Activated CD4-positive, alpha-beta T cell treated with anti-CD3 and anti-CD28 coated beads, Interleukin-2, amount 10 ng/mL, durations not matched to agents 7 days and 5 days (primary cell): Measurements from ENCODE around the gene MTUS2. TPM values are rescaled to one million over a fixed set of nuclear protein-coding genes. Genes with fewer than 3 reads are reported as not detected.
A peak's percentile ranks its signal among the peaks of the same experiment; 100 is the strongest.

ENCODE experiments used
- CTCF ChIA-PET: fragments of 350-600 bp; sonication (Branson Sonifier 250); formaldehyde crosslinking; loops from one replicate; lab custom pipeline; 2021; ENCODE audit warnings: antibody characterized with exemption; lab: Charles Lee
- POLR2A ChIA-PET: fragments of 350-600 bp; sonication (Branson Sonifier 250); formaldehyde crosslinking; loops from one replicate; lab custom pipeline; 2021; ENCODE audit warnings: antibody characterized with exemption; lab: Charles Lee
- DNase-seq: peaks from one replicate; pipeline ENCODE4 v3.0.0-alpha.2; 2020
- H3K27ac Mint-ChIP-seq: one replicate; pipeline ENCODE4 v1.8.0; 2021; ENCODE audit warnings: mild to moderate bottlenecking, moderate library complexity, mixed read lengths
- H3K27me3 Mint-ChIP-seq: one replicate; pipeline ENCODE4 v1.8.0; 2021; ENCODE audit warnings: mixed read lengths
- H3K36me3 Mint-ChIP-seq: one replicate; pipeline ENCODE4 v1.8.0; 2021; ENCODE audit warnings: low read depth, mixed read lengths
- H3K4me1 Mint-ChIP-seq: one replicate; pipeline ENCODE4 v1.8.0; 2021; ENCODE audit warnings: mixed read lengths
- H3K4me3 Mint-ChIP-seq: one replicate; pipeline ENCODE4 v1.8.0; 2021; ENCODE audit warnings: mild to moderate bottlenecking, moderate library complexity, mixed read lengths
- H3K9me3 Mint-ChIP-seq: one replicate; pipeline ENCODE4 v1.8.0; 2021; ENCODE audit warnings: mixed read lengths
- total RNA-seq, 2 experiments: library from RNA; stranded (reverse); gene quantifications; one replicate each; pipeline ENCODE4 v1.2.3, GENCODE V29; 2021

MTUS2 gene
- total RNA-seq, 2 experiments from 2014 or later, result not detected

- Mint-ChIP-seq H3K27ac (no peak overlapping the region), H3K27me3 (peaks cover 18% of the 10 kb centered on the region), H3K9me3 (no peaks in the 10 kb centered on the region), H3K36me3 (no peaks in the 10 kb centered on the region), H3K4me3 (no peak overlapping the region), H3K4me1 (no peaks in the 10 kb centered on the region)
- no peak for DNase-seq
- ChIA-PET POLR2A (no interaction called here), CTCF (interaction anchor here (1.6 kb wide), 1 partner anchor 30 kb away, joined by 3 read pairs; no protein-coding TSS in a partner anchor)
These were observed 682.4 kb downstream of the MTUS2 start for GRCh38 chr13:29502391-29503008.

- Mint-ChIP-seq H3K27ac (no peak overlapping the region), H3K4me3 (no peak overlapping the region), H3K27me3 (peaks cover 18% of the 10 kb centered on the region), H3K9me3 (no peaks in the 10 kb centered on the region), H3K36me3 (no peaks in the 10 kb centered on the region), H3K4me1 (no peaks in the 10 kb centered on the region)
- DNase-seq, result peak; percentile 22
- POLR2A ChIA-PET, result no interaction called here
- CTCF ChIA-PET, result interaction anchor here (1.4 to 1.6 kb wide), 2 partner anchors 14 to 31 kb away, joined by 3 read pairs; no protein-coding TSS in a partner anchor
These were observed 683.1 kb downstream of the MTUS2 start for GRCh38 chr13:29503041-29503837.

- Mint-ChIP-seq H3K36me3 (no peaks in the 10 kb centered on the region), H3K27me3 (peaks cover 18% of the 10 kb centered on the region), H3K4me3 (no peak overlapping the region), H3K9me3 (no peaks in the 10 kb centered on the region), H3K4me1 (peaks cover 6% of the 10 kb centered on the region), H3K27ac (no peak overlapping the region)
- DNase-seq, result no peak
- ChIA-PET POLR2A (no interaction called here), CTCF (interaction anchor here (0.6 kb wide), 1 partner anchor 1363 kb away, joined by 3 read pairs; no protein-coding TSS in a partner anchor)
These were observed 684.6 kb downstream of the MTUS2 start for GRCh38 chr13:29504691-29505090.

- DNase-seq, result no peak
- no peak overlapping the region for H3K4me3 Mint-ChIP-seq
- peaks cover 6% of the 10 kb centered on the region for H3K4me1 Mint-ChIP-seq
- peaks cover 18% of the 10 kb centered on the region for H3K27me3 Mint-ChIP-seq
- no peaks in the 10 kb centered on the region for H3K36me3 Mint-ChIP-seq
- CTCF ChIA-PET, result no interaction called here
- no peaks in the 10 kb centered on the region for H3K9me3 Mint-ChIP-seq
- POLR2A ChIA-PET, result no interaction called here
- no peak overlapping the region for H3K27ac Mint-ChIP-seq
These were observed 685.4 kb downstream of the MTUS2 start for GRCh38 chr13:29505511-29505910.

- no peaks in the 10 kb centered on the region for H3K36me3 Mint-ChIP-seq
- no peaks in the 10 kb centered on the region for H3K9me3 Mint-ChIP-seq
- ChIA-PET POLR2A (no interaction called here), CTCF (no interaction called here)
- DNase-seq, result no peak
- no peak overlapping the region for H3K4me3 Mint-ChIP-seq
- peaks cover 6% of the 10 kb centered on the region for H3K4me1 Mint-ChIP-seq
- peaks cover 16% of the 10 kb centered on the region for H3K27me3 Mint-ChIP-seq
- no peak overlapping the region for H3K27ac Mint-ChIP-seq
These were observed 685.8 kb downstream of the MTUS2 start for GRCh38 chr13:29505950-29506349.

GRCh38 chr13:29507356-29507755 is 687.2 kb downstream of the MTUS2 start:
- H3K4me1 Mint-ChIP-seq, result peaks cover 6% of the 10 kb centered on the region
- DNase-seq, result no peak
- H3K27me3 Mint-ChIP-seq, result peaks cover 11% of the 10 kb centered on the region
- no peaks in the 10 kb centered on the region for H3K9me3 Mint-ChIP-seq
- H3K27ac Mint-ChIP-seq, result no peak overlapping the region
- H3K4me3 Mint-ChIP-seq, result no peak overlapping the region
- ChIA-PET POLR2A (no interaction called here), CTCF (interaction anchor here (1.2 to 2.0 kb wide), 4 partner anchors 11 to 199 kb away, joined by 3 to 5 read pairs (median 5); no protein-coding TSS in a partner anchor)
- H3K36me3 Mint-ChIP-seq, result peaks cover 8% of the 10 kb centered on the region

GRCh38 chr13:29508130-29508875 is 688.2 kb downstream of the MTUS2 start:
- ChIA-PET POLR2A (no interaction called here), CTCF (interaction anchor here (0.6 to 2.0 kb wide), 11 partner anchors 9 to 608 kb away, joined by 3 to 5 read pairs (median 3); no protein-coding TSS in a partner anchor)
- Mint-ChIP-seq H3K4me1 (peaks cover 6% of the 10 kb centered on the region), H3K9me3 (no peaks in the 10 kb centered on the region), H3K4me3 (no peak overlapping the region), H3K27ac (no peak overlapping the region), H3K36me3 (peaks cover 12% of the 10 kb centered on the region), H3K27me3 (peaks cover 5% of the 10 kb centered on the region)
- DNase-seq, result peak; percentile 74

GRCh38 chr13:29508876-29509252 is 688.7 kb downstream of the MTUS2 start:
- H3K9me3 Mint-ChIP-seq, result no peaks in the 10 kb centered on the region
- no peak overlapping the region for H3K27ac Mint-ChIP-seq
- H3K4me1 Mint-ChIP-seq, result peaks cover 6% of the 10 kb centered on the region
- H3K4me3 Mint-ChIP-seq, result no peak overlapping the region
- no peak for DNase-seq
- peaks cover 2% of the 10 kb centered on the region for H3K27me3 Mint-ChIP-seq
- CTCF ChIA-PET, result interaction anchor here (0.8 to 2.0 kb wide), 8 partner anchors 8 to 607 kb away, joined by 3 to 5 read pairs (median 3); no protein-coding TSS in a partner anchor
- peaks cover 17% of the 10 kb centered on the region for H3K36me3 Mint-ChIP-seq
- POLR2A ChIA-PET, result no interaction called here

- no peak overlapping the region for H3K4me3 Mint-ChIP-seq
- ChIA-PET CTCF (no interaction called here), POLR2A (no interaction called here)
These were observed 690.0 kb downstream of the MTUS2 start for GRCh38 chr13:29509999-29510589.

GRCh38 chr13:29510651-29511084 is 690.5 kb downstream of the MTUS2 start:
- ChIA-PET POLR2A (no interaction called here), CTCF (no interaction called here)
- no peak overlapping the region for H3K4me3 Mint-ChIP-seq
- peaks cover 20% of the 10 kb centered on the region for H3K36me3 Mint-ChIP-seq
- H3K9me3 Mint-ChIP-seq, result no peaks in the 10 kb centered on the region
- DNase-seq, result no peak
- H3K27ac Mint-ChIP-seq, result no peak overlapping the region
- H3K4me1 Mint-ChIP-seq, result peaks cover 6% of the 10 kb centered on the region
- no peaks in the 10 kb centered on the region for H3K27me3 Mint-ChIP-seq

More at GRCh38 chr13:29509999-29510589, 690.0 kb downstream of the MTUS2 start:
- H3K36me3 Mint-ChIP-seq, result peaks cover 18% of the 10 kb centered on the region
- H3K9me3 Mint-ChIP-seq, result no peaks in the 10 kb centered on the region
- no peaks in the 10 kb centered on the region for H3K27me3 Mint-ChIP-seq
- no peak for DNase-seq
- H3K4me1 Mint-ChIP-seq, result peaks cover 6% of the 10 kb centered on the region
- peak overlapping the region; percentile 32 for H3K27ac Mint-ChIP-seq

GRCh38 chr13:29511106-29511796 is 691.1 kb downstream of the MTUS2 start:
- ChIA-PET CTCF (no interaction called here), POLR2A (no interaction called here)
- H3K9me3 Mint-ChIP-seq, result no peaks in the 10 kb centered on the region
- H3K4me1 Mint-ChIP-seq, result peaks cover 6% of the 10 kb centered on the region
- H3K4me3 Mint-ChIP-seq, result no peak overlapping the region
- DNase-seq, result no peak
- peaks cover 25% of the 10 kb centered on the region for H3K36me3 Mint-ChIP-seq
- no peaks in the 10 kb centered on the region for H3K27me3 Mint-ChIP-seq
- H3K27ac Mint-ChIP-seq, result peak overlapping the region; percentile 31

GRCh38 chr13:29511980-29512379 is 691.8 kb downstream of the MTUS2 start:
- no peaks in the 10 kb centered on the region for H3K27me3 Mint-ChIP-seq
- no peak for DNase-seq
- peaks cover 6% of the 10 kb centered on the region for H3K4me1 Mint-ChIP-seq
- H3K4me3 Mint-ChIP-seq, result no peak overlapping the region
- no peaks in the 10 kb centered on the region for H3K9me3 Mint-ChIP-seq
- no peak overlapping the region for H3K27ac Mint-ChIP-seq
- ChIA-PET POLR2A (no interaction called here), CTCF (no interaction called here)
- H3K36me3 Mint-ChIP-seq, result peaks cover 29% of the 10 kb centered on the region
